GM19395 (cell line): ENCODE results near the gene WDR89.
"Not testable (repeated sequence)": the region's sequence is repeated elsewhere in the genome, so short reads cannot be mapped to it uniquely, and the experiment has no call there.

ENCODE experiments used
- ATAC-seq: cut with Tn5 transposase; IDR thresholded peaks from one replicate; pipeline ENCODE4 v1.9.1; 2021; ENCODE audit warnings: mild to moderate bottlenecking, moderate library complexity; ENCODE audit not compliant: unreplicated experiment

The WDR89 gene

GRCh38 chr14:63598807-63599206 is 42.9 kb downstream of the WDR89 start:
- no peak for ATAC-seq

GRCh38 chr14:63596998-63597658 is 44.5 kb downstream of the WDR89 start:
- peak; percentile 66 for ATAC-seq

- ATAC-seq = no peak
These were observed 47.0 kb downstream of the WDR89 start for GRCh38 chr14:63594455-63595372.

GRCh38 chr14:63583046-63583445 is 58.6 kb downstream of the WDR89 start:
- ATAC-seq = not testable (repeated sequence)

GRCh38 chr14:63581491-63581890 is 60.2 kb downstream of the WDR89 start:
- ATAC-seq = no peak

- no peak for ATAC-seq
These were observed 63.4 kb downstream of the WDR89 start for GRCh38 chr14:63578300-63578699.

- no peak for ATAC-seq
These were observed 68.1 kb downstream of the WDR89 start for GRCh38 chr14:63573581-63573980.

- no peak for ATAC-seq
These were observed 76.2 kb downstream of the WDR89 start for GRCh38 chr14:63565448-63565847.

- ATAC-seq = no peak
These were observed 77.4 kb downstream of the WDR89 start for GRCh38 chr14:63564318-63564717.

- no peak for ATAC-seq
These were observed 78.2 kb downstream of the WDR89 start for GRCh38 chr14:63563370-63564026.

GRCh38 chr14:63562405-63562804 is 79.3 kb downstream of the WDR89 start:
- ATAC-seq = no peak

- no peak for ATAC-seq
These were observed 86.1 kb downstream of the WDR89 start for GRCh38 chr14:63555572-63555971.

GRCh38 chr14:63551332-63551731 is 90.3 kb downstream of the WDR89 start:
- no peak for ATAC-seq

- ATAC-seq = no peak
These were observed 93.8 kb downstream of the WDR89 start for GRCh38 chr14:63547798-63548335.
